ENCODE data around the gene RPL27.
"Not testable (repeated sequence)": the region's sequence is repeated elsewhere in the genome, so short reads cannot be mapped to it uniquely, and the experiment has no call there.

Gene RPL27

DNA sequence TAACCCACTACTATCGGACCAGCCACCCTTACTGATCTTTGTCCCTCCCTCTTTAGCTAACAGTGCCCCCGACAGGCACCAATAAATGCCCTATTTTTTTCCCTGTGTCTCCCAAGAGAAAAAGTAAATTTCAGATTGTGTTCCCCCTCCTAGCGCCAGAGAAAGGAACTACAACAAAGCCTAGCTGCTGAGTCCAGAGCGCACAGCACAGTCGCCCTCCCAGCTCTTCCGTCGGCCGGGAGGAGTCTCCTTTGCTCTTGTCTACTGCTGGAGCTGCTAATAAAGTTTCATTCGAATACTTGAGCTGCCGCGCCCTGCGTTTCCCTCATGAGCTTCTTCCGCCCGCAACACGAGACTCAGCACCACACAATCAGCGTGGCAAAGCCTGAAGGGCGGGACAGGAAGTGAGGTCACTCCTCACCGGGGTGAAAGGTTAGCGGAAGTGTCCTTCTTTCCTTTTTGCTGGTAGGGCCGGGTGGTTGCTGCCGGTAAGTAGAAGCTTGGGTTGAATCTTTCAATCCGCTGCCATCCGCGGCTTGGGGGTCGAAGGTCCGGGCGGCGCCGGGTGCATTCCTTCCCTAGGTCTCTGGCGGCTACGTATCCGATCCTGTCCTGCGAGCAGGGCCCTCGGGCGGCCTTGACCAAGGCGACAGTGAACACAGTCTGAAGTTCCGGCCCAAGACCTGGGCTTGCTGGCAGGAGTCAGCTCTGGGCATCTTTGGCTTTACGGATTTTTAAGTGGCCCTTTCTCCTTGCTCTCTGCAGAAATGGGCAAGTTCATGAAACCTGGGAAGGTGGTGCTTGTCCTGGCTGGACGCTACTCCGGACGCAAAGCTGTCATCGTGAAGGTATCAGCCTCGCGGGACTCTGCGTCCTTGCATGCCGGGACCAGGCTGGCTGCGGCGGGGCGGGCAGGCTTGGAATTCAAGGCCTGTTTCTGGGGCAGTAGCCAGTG lies at the start of gene RPL27:
Gene RPL27 (plus strand): TSS at position 436 of the 955 bp plus-strand sequence. CDS start 332 bp downstream, at position 768.
- peak; percentile 98 for DNase-seq

GRCh38 chr17:42950044-42950783 lies 48.0 kb upstream of the RPL27 start:
- no peak for DNase-seq

- no peak for DNase-seq
Observed at GRCh38 chr17:42953669-42954068, 44.5 kb upstream of the RPL27 start.

- DNase-seq, result peak; percentile 85
Observed at GRCh38 chr17:42964161-42964932, 33.9 kb upstream of the RPL27 start, which contains the start of gene AARSD1. Gene AARSD1, minus strand, starts transcription at chr17:42964454. Its CDS starts 14 bp downstream, at chr17:42964440.

- no peak for DNase-seq
Observed at GRCh38 chr17:42967925-42968324, 30.3 kb upstream of the RPL27 start.

- DNase-seq, result no peak
Observed at GRCh38 chr17:42969001-42969581, 29.1 kb upstream of the RPL27 start.

- DNase-seq, result no peak
Observed at GRCh38 chr17:42971589-42971988, 26.6 kb upstream of the RPL27 start.

GRCh38 chr17:42973323-42973722 lies 24.9 kb upstream of the RPL27 start:
- not testable (repeated sequence) for DNase-seq

DNA sequence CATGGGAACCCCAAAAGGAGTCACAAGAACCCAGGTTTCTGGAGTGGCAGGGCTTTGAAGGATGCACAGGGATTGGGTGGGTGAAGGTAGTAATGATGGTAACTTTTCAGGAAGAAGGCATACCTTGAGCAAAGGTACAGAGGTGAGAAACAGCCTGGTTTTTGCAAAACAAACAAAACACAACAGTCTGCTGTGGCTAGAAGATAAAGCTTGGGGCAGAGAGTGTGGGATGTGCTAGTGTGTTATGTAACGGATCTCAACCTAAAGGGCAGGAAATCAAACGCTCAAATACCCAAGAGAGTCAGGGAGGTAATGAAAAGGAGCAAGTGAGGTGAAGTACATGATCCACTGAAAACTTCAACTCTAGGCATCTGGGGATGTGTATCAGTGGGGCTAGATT lies 23.0 kb upstream of the RPL27 start:
- no peak for DNase-seq

GRCh38 chr17:42975701-42976100 lies 22.5 kb upstream of the RPL27 start:
- DNase-seq, result not testable (repeated sequence)

- no peak for DNase-seq
Observed at GRCh38 chr17:42979511-42980273, 18.5 kb upstream of the RPL27 start, which contains the start of gene PTGES3L. Gene PTGES3L, minus strand, starts transcription at chr17:42980080. Its CDS starts 27 bp downstream, at chr17:42980053.

DNA sequence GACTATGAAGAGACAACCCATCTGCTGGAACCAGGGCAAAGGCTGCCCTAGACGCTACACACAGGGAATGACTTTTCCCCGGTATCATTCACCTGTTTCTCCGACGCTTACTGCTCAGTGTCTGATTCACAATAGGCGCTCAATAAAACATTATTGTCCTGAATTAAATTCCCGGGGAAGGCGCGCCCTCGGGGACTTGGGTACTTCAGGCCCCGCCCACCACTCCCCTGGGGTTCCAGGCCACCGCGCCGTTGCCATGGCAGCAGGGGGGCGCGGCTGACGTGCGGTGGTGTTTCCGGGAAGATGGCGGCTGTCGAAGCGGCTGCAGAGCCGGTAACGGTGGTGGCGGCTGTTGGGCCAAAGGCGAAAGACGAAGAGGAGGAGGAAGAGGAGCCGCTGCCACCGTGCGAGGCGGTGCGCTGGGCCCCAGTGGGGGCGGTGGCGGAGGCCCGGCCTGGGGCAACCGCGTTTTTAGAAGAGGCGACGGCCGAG lies 17.9 kb upstream of the RPL27 start, which contains the start of gene RUNDC1:
Gene RUNDC1 (plus strand): TSS at position 292 of the 492 bp plus-strand sequence. CDS start 12 bp downstream, at position 304.
- peak; percentile 91 for DNase-seq

DNA sequence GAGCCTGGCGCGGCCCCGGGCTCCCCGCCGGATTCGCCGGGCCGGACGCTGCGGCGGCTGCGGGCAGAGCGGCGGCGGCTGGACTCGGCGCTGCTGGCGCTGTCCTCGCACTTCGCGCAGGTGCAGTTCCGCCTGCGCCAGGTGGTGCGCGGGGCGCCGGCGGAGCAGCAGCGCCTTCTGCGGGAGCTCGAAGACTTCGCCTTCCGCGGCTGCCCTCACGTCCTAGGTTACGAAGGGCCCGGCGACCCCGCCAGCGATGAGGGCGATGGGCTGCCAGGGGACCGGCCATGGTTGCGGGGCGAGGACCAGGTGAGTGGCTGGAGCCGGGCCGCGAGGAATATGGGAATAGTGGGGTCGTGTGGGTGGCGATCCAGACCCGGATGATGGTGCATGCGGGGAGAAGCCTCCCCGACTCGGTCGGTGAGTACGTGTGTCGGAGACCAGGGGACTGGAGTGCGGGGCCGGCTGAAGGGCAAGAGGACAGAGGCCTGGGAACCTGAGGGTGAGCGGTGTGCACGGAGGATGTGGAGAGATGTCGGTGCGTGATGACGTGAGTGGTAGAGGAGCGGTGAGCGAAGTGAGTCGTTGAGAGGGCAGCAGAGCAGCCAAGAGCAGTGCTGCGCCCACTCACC lies 17.3 kb upstream of the RPL27 start:
- peak; percentile 62 for DNase-seq

DNA sequence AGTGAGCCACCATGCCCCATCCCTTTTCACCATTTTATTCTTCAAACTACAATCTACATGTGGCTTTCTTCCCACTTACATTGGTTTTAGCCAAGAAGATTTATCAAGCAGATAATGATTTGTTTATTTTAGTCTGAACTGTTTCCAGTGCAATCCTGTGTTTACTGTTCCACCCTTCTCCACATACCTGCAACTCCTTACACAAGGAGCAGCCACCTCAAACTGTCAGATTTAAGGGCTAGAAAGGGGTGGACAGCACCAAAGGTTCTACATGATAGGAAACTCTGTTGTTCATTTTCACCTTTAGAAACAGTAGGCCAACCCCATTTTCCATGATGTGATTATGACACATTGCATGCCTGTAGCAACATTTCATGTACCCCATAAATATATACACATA lies 16.0 kb upstream of the RPL27 start:
- DNase-seq, result no peak

- DNase-seq, result no peak
Observed at GRCh38 chr17:42985225-42985624, 13.0 kb upstream of the RPL27 start.

DNA sequence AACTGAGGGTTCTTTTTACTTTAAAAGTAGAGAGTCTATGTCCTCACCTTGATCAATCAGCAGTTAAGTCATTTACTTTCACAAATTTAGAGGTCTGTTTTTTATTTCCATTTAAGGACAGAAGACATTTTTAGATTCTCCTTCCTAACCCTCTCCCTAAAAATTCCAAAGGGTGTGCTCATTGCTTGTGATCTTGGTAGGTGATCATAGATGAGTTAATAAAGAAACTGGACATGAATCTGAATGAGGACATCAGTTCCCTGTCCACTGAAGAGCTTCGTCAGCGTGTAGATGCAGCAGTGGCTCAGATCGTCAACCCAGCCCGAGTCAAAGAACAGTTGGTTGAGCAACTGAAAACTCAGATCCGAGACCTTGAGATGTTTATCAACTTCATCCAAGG lies 9.1 kb upstream of the RPL27 start:
- DNase-seq, result no peak

DNA sequence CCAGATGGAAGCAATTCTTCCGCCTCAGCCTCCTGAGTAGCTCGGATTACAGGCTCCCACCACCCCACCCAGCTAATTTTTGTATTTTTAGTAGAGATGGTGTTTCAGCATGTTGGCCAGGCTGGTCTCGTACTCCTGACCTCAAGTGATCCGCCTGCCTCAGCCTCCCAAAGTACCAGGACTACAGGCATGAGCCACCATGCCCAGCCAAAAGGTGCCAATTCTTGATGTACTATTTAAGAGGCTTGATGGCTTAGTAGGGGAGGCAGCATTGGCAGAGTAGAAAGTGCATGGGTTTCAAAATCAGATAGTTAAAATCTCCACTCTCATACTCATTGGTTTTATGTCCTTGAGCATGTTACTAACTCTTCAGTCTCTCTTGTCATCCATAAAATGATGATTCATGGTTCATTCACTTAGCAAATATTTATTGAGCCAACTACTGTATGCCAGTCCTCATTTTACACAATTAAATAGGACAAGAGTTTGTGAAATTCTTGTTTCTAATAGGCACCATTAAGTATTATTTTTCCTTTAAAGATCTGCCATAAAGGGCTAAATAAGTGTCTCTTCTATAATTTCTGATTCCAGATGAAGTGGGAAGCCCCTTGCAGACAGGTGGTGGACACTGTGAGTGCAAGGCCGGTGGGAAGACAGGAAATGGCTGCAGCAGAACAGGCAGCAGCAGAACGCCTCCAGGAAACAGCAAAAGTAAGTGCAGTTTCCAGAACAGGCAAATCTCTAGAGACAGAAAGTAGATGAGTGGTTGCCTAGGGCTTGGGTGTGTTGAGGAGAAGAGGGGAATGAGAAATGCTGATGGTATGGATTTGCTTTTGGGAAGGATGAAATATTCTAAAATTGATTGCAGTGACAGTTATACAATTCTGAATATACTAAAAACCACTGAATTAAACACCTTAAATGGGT lies 8.2 kb upstream of the RPL27 start:
- DNase-seq, result no peak

DNA sequence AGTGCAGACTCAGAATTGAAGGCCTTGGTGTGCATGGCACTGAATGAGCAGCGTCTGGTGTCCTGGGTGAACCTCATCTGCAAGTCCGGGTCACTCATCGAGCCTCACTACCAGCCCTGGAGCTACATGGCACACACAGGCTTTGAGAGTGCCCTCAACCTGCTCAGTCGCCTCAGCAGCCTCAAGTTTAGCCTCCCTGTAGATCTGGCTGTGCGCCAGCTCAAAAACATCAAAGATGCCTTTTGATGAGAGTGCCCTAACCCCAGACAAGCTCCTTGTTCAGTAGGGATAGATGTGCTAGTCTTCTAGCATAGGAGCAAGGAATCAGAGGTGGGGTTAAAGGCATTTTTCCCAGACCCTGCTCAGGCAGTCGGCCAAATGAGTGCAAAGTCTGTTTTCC lies 6.7 kb upstream of the RPL27 start:
- no peak for DNase-seq

DNA sequence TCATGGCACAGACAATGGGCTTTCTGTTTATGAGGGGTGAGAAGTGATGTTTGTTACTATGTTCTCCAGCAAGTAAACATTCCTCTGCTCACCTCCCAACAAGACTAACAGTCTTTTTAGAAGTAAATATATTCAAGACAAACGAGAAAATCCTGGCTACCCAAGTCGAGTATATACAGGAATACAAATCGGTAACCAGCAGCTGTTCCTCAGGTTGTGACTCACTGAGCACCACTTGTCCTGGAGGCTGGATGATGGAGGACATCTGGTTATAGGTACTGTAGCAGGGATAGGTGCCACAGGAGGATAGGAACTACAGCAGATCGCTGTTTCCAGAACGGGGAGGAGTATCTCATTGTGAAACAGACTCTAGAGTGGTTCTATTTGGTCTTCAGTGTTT lies 5.3 kb upstream of the RPL27 start:
- DNase-seq, result no peak

DNA sequence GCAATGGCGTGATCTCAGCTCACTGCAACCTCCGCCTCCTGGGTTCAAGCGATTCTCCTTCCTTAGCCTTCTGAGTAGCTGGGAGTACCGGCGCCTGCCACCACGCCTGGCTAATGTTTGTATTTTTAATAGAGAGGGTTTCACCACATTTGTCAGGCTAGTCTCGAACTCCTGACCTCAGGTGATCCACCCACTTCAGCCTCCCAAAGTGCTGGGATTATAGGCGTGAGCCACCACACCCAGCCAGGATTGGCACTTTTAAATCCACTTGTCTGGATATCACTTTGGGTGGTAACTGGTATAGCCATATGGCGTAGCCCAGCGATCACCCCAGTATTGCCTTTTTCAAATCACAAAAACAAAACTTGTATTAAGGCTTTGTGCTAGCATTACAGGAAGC lies 4.3 kb upstream of the RPL27 start:
- not testable (repeated sequence) for DNase-seq
